ENCODE measurements around the gene KLHL41.

Gene KLHL41

GRCh38 chr2:169509298-169509885 is at the start of gene KLHL41:
Gene KLHL41 (plus strand): TSS chr2:169509702. CDS start chr2:169509779, 77 bp downstream.
- peak; percentile 34 for DNase-seq

- DNase-seq: no peak
Measured at GRCh38 chr2:169461143-169461542, 48.4 kb upstream of the KLHL41 start.

- DNase-seq: no peak
Measured at GRCh38 chr2:169462896-169463695, 46.4 kb upstream of the KLHL41 start.

GRCh38 chr2:169464466-169464865 is 45.0 kb upstream of the KLHL41 start:
- no peak for DNase-seq

- peak; percentile 21 for DNase-seq
Measured at GRCh38 chr2:169464882-169465281, 44.6 kb upstream of the KLHL41 start.

- no peak for DNase-seq
Measured at GRCh38 chr2:169468841-169469240, 40.7 kb upstream of the KLHL41 start.

- no peak for DNase-seq
Measured at GRCh38 chr2:169469952-169470572, 39.4 kb upstream of the KLHL41 start.

GRCh38 chr2:169472249-169472648 is 37.3 kb upstream of the KLHL41 start:
- no peak for DNase-seq

GRCh38 chr2:169476459-169476858 is 33.0 kb upstream of the KLHL41 start:
- peak; percentile 65 for DNase-seq

- DNase-seq: no peak
Measured at GRCh38 chr2:169478339-169478738, 31.2 kb upstream of the KLHL41 start.

GRCh38 chr2:169478745-169479256 is 30.7 kb upstream of the KLHL41 start:
- no peak for DNase-seq

- peak; percentile 58 for DNase-seq
Measured at GRCh38 chr2:169479257-169480078, 30.0 kb upstream of the KLHL41 start, which contains the start of gene BBS5. Gene BBS5 (plus strand): TSS chr2:169479494. CDS start chr2:169479554, 60 bp downstream.

GRCh38 chr2:169480079-169480465 is 29.4 kb upstream of the KLHL41 start:
- no peak for DNase-seq

- DNase-seq: no peak
Measured at GRCh38 chr2:169485650-169486138, 23.8 kb upstream of the KLHL41 start.

- DNase-seq: no peak
Measured at GRCh38 chr2:169486487-169486886, 23.0 kb upstream of the KLHL41 start.

- DNase-seq: no peak
Measured at GRCh38 chr2:169490834-169491233, 18.7 kb upstream of the KLHL41 start.

- no peak for DNase-seq
Measured at GRCh38 chr2:169491378-169491777, 18.1 kb upstream of the KLHL41 start.

GRCh38 chr2:169493360-169493759 is 16.1 kb upstream of the KLHL41 start:
- DNase-seq: no peak

GRCh38 chr2:169495310-169495928 is 14.1 kb upstream of the KLHL41 start:
- DNase-seq: no peak

- no peak for DNase-seq
Measured at GRCh38 chr2:169504651-169505050, 4.9 kb upstream of the KLHL41 start.

GRCh38 chr2:169507698-169508097 is 1.8 kb upstream of the KLHL41 start:
- peak; percentile 97 for DNase-seq

- no peak for DNase-seq
Measured at GRCh38 chr2:169509955-169510354, 453 bp downstream of the KLHL41 start.
